AG10803 (cell line): ENCODE data around the gene ZNF99.
"Not testable (repeated sequence)": the region's sequence is repeated elsewhere in the genome, so short reads cannot be mapped to it uniquely, and the experiment has no call there.

ENCODE experiments used
- DNase-seq: peaks from one replicate; pipeline ENCODE4 v3.0.0; 2010; ENCODE audit warnings: low read depth
- H3K4me3 ChIP-seq: 2 replicates; pipeline ENCODE4 v1.5.1; 2011; ENCODE audit warnings: mild to moderate bottlenecking, low read length, control low read depth
- TF ChIP-seq, protein P1 (sequence below): conservative IDR thresholded peaks from 2 replicates; pipeline ENCODE4 v1.5.1; 2011; ENCODE audit warnings: mild to moderate bottlenecking, low read length, control low read depth, inconsistent platforms

The ZNF99 gene

DNA sequence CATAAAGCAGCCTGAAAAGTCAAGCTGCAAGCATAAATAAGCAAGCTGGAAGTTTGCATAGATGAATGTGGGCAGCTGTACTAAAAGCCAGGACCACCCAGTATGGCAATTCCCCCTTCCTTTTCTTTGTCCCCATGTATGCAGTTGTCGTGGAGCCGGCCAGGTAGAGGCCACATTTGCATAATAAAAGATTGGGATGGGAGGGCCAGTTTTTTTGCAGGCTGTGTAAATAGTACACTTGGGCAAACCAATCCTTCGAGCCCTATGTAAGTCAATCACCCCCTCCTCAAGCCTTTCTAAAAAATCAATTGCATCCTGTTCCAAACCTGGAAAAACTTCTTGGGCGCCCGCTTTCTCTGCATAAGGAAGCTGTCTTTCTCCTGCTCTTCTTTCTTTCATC lies 13.1 kb upstream of the ZNF99 start:
- DNase-seq, result no peak
- H3K4me3 ChIP-seq, result no peak overlapping the region
- TF ChIP-seq, protein P1, sequence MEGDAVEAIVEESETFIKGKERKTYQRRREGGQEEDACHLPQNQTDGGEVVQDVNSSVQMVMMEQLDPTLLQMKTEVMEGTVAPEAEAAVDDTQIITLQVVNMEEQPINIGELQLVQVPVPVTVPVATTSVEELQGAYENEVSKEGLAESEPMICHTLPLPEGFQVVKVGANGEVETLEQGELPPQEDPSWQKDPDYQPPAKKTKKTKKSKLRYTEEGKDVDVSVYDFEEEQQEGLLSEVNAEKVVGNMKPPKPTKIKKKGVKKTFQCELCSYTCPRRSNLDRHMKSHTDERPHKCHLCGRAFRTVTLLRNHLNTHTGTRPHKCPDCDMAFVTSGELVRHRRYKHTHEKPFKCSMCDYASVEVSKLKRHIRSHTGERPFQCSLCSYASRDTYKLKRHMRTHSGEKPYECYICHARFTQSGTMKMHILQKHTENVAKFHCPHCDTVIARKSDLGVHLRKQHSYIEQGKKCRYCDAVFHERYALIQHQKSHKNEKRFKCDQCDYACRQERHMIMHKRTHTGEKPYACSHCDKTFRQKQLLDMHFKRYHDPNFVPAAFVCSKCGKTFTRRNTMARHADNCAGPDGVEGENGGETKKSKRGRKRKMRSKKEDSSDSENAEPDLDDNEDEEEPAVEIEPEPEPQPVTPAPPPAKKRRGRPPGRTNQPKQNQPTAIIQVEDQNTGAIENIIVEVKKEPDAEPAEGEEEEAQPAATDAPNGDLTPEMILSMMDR, result no peak

DNA sequence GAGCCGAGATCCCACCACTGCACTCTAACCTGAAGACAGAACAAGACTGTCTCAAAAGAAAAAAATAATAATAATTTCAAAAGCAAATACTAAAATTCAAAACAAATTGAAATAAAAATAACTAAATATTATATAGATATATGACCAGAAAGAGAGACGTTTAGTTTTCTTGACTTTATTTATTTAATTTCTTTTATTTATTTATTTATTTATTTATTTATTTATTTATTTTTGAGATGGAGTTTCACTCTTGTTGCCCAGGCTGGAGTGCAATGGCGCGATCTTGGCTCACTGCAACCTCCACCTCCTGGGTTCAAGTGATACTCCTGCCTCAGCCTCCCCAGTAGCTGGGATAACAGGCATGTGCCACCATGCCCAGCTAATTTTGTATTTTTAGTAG lies 8.9 kb upstream of the ZNF99 start:
- not testable (repeated sequence) for DNase-seq, H3K4me3 ChIP-seq

DNA sequence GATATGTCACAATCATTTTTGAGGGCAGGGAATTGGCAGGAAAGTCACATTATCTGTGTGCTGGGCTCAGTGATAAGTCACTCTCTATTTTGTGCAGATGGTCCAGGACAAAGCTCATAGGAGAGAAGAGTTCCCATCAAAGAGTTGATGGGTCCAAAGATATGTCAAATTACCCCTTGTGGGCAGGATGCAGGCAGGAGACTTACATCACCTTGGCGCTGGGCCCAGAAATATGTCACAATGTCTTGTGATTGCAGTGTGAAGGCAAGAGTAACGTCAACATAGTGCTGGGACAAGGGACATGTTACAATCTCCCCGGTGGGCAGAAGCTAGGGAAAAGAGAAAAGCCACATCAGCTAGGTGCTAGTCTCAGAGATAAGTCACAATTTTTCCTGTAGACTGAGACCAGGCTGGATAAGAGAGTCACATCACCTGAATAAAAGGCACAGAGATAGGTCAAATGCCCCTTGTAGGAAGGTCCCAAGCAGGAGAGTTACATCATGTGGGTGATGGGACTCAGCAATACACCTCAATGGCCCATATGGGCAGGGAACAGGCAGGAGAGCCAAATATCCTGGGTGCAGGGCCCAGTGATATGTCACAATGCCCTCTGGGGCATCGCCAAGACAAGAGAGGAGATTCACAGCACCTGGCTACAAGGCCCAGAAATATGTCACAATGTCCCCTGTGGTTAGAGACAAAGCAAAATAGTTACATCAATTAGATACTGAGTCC lies 47.9 kb downstream of the ZNF99 start:
- DNase-seq, result no peak
- TF ChIP-seq, protein P1, result no peak
- no peak overlapping the region for H3K4me3 ChIP-seq

DNA sequence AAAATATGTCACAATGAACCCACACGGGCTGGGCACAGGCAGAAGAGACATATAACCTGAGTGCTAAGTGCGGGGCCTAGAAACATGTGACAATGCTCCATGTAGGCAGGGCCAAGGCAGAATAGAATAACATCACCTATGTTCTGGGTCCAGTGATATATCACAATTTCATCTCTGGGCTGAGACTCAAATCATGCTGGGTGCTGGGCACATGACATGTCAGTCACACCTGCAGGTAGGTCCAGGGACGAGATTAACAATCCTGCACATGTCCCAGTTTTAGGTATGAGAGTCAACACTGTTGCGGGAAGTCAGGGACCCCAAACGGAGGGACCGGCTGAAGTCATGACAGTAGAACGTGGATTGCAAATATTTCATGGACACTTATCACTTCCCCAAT lies 50.3 kb downstream of the ZNF99 start:
- TF ChIP-seq, protein P1, result no peak
- no peak for DNase-seq
- H3K4me3 ChIP-seq, result no peak overlapping the region

DNA sequence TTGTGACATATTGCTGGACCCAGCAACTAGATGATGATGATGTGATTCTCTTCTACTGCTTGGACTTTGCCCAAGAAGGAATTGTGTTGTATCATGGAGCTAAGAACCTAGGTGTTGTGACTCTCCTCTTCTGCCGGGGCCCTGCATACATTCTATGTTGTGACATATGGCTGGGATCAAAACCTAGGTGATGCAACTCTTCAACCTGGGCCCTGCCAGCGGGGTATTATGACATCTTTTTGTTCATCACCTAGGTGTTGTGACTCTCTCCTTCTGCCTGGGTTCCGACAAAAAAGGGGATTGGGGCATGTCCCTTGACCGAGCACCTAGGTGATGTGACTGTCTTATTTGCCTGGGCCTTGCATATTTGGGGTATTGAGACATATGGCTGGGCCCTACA lies 55.7 kb downstream of the ZNF99 start:
- not testable (repeated sequence) for H3K4me3 ChIP-seq, DNase-seq

DNA sequence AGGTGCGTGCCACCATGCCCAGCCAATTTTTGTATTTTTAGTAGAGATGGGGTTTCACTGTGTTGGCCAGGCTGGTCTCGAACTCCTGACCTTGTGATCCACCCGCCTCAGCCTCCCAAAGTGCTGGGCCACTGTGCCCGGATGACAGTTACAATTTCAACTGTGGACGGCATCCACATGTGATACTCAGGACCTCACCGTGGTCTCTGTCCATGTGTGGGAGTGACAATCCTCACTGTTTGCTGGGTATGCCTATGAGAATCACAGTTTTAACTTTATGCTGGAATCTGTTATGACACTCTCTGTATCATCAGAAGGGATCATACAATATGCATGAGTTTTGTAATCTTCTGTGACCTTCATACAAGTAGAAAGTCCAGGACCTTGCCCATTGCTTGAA lies 62.4 kb downstream of the ZNF99 start:
- not testable (repeated sequence) for DNase-seq, H3K4me3 ChIP-seq

DNA sequence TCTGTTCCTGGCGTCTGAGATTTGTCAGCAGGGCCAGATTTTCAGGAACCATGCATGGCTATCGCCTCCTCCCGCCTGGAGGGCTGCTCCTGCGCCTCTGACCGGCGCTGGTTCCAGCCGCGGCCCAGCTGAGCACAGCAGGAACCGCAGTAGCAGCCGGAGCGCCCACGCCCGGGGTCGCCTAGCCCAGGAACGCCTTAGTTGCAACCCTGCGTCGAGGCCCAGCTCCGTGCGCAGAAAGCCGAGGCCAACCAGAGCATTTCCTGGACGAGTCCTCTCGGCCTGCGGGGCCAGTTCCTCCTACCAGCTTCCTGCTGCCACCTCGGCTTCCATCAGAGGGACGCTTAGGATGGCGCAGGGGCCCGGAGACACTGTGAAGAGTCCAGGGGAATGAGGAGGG lies 75.0 kb downstream of the ZNF99 start:
- no peak overlapping the region for H3K4me3 ChIP-seq
- DNase-seq, result no peak
- TF ChIP-seq, protein P1, result no peak

DNA sequence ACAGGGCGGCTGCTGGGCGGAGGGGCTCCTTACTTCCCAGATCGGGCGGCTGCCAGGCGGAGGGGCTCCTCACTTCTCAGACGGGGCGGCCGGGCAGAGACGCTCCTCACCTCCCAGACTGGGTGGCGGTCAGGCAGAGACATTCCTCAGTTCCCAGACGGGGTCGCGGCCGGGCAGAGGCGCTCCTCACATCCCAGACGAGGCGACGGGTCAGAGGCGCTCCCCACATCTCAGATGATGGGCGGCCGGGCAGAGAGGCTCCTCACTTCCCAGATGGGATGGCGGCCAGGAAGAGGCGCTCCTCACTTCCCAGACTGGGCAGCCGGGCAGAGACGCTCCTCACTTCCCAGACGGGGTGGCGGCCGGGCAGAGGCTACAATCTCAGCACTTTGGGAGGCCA lies 80.9 kb downstream of the ZNF99 start:
- H3K4me3 ChIP-seq, DNase-seq: not testable (repeated sequence)

DNA sequence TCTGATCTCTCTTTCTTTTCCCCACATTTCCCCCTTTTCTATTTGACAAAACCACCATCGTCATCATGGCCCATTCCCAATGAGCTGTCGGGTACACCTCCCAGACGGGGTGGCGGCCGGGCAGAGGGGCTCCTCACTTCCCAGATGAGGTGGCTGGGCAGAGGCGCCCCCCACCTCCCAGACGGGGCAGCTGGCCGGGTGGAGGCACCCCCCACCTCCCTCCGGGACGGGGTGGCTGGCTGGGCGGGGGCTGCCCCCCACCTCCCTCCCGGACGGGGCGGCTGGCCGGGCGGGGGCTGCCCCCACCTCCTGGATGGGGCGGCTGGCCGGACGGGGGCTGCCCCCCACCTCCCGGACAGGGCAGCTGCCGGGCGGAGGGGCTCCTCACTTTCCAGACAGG lies 81.3 kb downstream of the ZNF99 start:
- H3K4me3 ChIP-seq, DNase-seq: not testable (repeated sequence)
